ENCODE data around the gene RNF207. TPM values are rescaled to one million over a fixed set of nuclear protein-coding genes. Genes with fewer than 3 reads are reported as not detected.

The RNF207 gene
- total RNA-seq, 2 donors from 2014 or later, result 28.9 to 53.0 TPM

GRCh38 chr1:6259491-6260362 lies 53.8 kb downstream of the RNF207 start:
- Histone ChIP-seq H3K27ac (peak overlapping the region; percentile 64 to 73), H3K4me1 (peaks cover 0 to 47% of the 10 kb centered on the region in 2 donors), H3K36me3 (no peaks in the 10 kb centered on the region), H3K4me3 (peak overlapping the region; percentile 59 to 66), H3K27me3 (no peaks in the 10 kb centered on the region), H3K9me3 (no peaks in the 10 kb centered on the region)
- peak; percentile 91 for DNase-seq (ENCODE audit: low spot score)
- no peak for TF ChIP-seq CTCF (IDR thresholded peaks at IDR 0.05)

- peaks cover 0 to 47% of the 10 kb centered on the region in 2 donors for H3K4me1 ChIP-seq
- peak overlapping the region; percentile 64 to 73 for H3K27ac ChIP-seq
- no peak for DNase-seq (ENCODE audit: low spot score)
- TF ChIP-seq CTCF (IDR thresholded peaks at IDR 0.05), result no peak
- no peaks in the 10 kb centered on the region for H3K27me3 ChIP-seq
- H3K36me3 ChIP-seq, result no peaks in the 10 kb centered on the region
- no peaks in the 10 kb centered on the region for H3K9me3 ChIP-seq
- H3K4me3 ChIP-seq, result peak overlapping the region; percentile 59 to 66
Measured at GRCh38 chr1:6260433-6260934, 54.6 kb downstream of the RNF207 start.

GRCh38 chr1:6260961-6261614 lies 55.2 kb downstream of the RNF207 start, which contains the start of gene GPR153:
GPR153 (minus strand) TSS chr1:6261098; CDS start chr1:6254905, 6,193 bp downstream.
- peaks cover 0 to 47% of the 10 kb centered on the region in 2 donors for H3K4me1 ChIP-seq
- peak within 1 kb of the TSS; percentile 70 to 74 for H3K27ac ChIP-seq
- H3K4me3 ChIP-seq, result peak within 1 kb of the TSS; percentile 59 to 66
- TF ChIP-seq CTCF (IDR thresholded peaks at IDR 0.05), result no peak
- H3K27me3 ChIP-seq, result no peaks in the 10 kb centered on the region
- DNase-seq (ENCODE audit: low spot score), result no peak
- H3K36me3 ChIP-seq, result no peaks in the 10 kb centered on the region
- H3K9me3 ChIP-seq, result no peaks in the 10 kb centered on the region

GRCh38 chr1:6261615-6261995 lies 55.7 kb downstream of the RNF207 start:
- peak overlapping the region; percentile 37 to 62 for H3K4me3 ChIP-seq
- H3K4me1 ChIP-seq, result peaks cover 0 to 47% of the 10 kb centered on the region in 2 donors
- TF ChIP-seq CTCF (IDR thresholded peaks at IDR 0.05), result no peak
- no peaks in the 10 kb centered on the region for H3K27me3 ChIP-seq
- no peaks in the 10 kb centered on the region for H3K36me3 ChIP-seq
- peak overlapping the region; percentile 70 to 74 for H3K27ac ChIP-seq
- no peak for DNase-seq (ENCODE audit: low spot score)
- no peaks in the 10 kb centered on the region for H3K9me3 ChIP-seq

GRCh38 chr1:6262555-6263420 lies 56.9 kb downstream of the RNF207 start:
- peak overlapping the region; percentile 35 to 74 for H3K27ac ChIP-seq
- no peaks in the 10 kb centered on the region for H3K27me3 ChIP-seq
- H3K36me3 ChIP-seq, result no peaks in the 10 kb centered on the region
- TF ChIP-seq CTCF (IDR thresholded peaks at IDR 0.05), result no peak
- no peak for DNase-seq (ENCODE audit: low spot score)
- peaks cover 0 to 47% of the 10 kb centered on the region in 2 donors for H3K4me1 ChIP-seq
- no peak overlapping the region for H3K4me3 ChIP-seq
- H3K9me3 ChIP-seq, result no peaks in the 10 kb centered on the region
